CD4-positive, alpha-beta T cell treated with Interleukin-17A for 1 hour (primary cell): ENCODE measurements around the gene MAPKAPK3.

Experiments
- DNase-seq: peaks from one replicate; pipeline ENCODE4 v3.0.0-alpha.2; 2020

Gene MAPKAPK3

DNA sequence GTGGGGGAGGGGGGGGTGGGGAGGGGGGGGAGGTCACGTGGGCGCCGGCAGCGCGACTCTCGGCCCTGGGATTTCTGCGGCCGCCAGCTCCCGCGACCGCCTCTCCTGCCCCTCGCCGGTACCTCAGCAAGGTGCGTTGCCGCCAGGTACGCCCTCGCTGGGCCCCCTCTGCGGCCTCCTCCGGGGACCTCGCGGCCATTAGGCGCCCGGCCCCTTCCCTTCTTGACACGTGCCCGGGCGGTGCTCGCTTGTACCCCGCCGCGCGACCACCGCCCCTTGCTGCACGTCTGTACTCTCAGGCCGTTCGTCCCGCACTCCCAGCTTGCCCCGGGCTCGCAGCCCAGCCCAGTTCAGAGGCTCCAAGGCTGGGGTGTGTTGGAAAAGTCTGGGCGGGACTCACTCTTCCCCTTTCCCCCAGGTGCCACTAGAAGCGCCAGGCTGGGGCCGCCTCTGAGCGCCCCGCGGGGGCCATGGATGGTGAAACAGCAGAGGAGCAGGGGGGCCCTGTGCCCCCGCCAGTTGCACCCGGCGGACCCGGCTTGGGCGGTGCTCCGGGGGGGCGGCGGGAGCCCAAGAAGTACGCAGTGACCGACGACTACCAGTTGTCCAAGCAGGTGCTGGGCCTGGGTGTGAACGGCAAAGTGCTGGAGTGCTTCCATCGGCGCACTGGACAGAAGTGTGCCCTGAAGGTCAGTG, at the start of gene MAPKAPK3:
Gene MAPKAPK3 (plus strand): TSS at position 56 of the 696 bp plus-strand sequence. CDS start 415 bp downstream, at position 471.
- peak; percentile 41 for DNase-seq

- DNase-seq, result peak; percentile 96
Observed at GRCh38 chr3:50567386-50568167, 49.4 kb upstream of the MAPKAPK3 start, which contains the start of gene C3orf18. Gene C3orf18 (minus strand): TSS chr3:50567747. CDS start chr3:50565699, 2,048 bp downstream.

DNA sequence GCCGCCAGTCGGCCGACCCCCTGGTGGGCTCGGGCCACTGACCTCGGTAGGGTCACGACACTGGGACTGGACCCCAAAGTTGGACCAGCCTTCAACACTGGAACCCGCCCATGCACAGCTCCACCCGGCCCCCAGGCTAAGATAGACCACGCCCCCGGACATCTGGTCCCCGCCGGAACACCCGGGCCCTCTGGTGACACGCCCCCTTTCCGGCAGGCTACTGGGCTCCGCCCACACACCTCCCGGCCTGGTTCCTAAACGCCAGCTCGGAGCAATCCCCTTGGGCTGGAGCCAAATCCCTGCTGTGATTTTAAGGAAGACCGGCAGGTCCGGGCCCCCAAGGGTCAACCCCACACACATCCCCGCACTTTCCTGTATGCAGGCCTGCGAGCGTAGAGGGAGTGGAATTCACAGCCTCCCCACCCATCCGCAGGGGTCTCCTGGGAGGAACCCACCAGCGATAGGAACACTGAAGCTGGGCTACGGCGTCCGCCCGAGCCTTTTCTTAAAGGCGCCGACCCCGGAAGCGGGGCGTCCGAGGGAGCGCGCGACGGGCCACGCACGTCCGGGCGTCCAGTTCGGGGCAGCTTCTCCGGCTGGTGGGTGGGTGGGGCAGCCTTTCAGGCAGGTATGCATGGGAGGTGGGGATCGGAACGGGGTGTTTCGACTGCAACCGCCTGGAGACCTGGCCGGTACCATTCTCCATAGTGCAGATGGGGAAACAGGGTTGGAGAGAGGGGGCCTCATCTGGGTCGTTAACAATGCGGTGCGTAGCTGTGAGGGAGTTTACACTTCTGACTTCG, 47.8 kb upstream of the MAPKAPK3 start, which contains the start of gene HEMK1:
Gene HEMK1 (plus strand): TSS at position 576 of the 803 bp plus-strand sequence. CDS start 1,583 bp downstream, outside the sequence.
- DNase-seq, result peak; percentile 94

GRCh38 chr3:50570508-50571279, 46.3 kb upstream of the MAPKAPK3 start:
- no peak for DNase-seq

DNA sequence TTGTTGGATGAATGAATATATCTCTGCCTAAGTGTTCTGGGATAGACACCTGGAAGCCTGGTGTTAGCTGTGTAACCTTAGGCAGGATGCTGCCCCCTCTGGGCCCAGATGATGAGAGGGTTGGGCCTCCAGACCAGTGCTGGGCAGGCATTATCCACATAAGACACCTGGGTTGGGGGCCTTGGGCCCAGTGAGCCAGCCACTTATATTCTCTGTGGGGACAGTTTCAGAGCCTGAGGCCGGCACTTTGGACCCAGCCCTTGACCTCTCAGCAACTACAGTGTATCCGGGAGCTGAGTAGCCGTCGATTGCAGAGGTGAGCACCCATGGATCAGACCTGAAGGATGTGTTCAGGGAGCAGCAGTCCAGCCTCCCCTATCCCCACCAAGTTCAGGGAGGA, 45.5 kb upstream of the MAPKAPK3 start:
- DNase-seq, result no peak

DNA sequence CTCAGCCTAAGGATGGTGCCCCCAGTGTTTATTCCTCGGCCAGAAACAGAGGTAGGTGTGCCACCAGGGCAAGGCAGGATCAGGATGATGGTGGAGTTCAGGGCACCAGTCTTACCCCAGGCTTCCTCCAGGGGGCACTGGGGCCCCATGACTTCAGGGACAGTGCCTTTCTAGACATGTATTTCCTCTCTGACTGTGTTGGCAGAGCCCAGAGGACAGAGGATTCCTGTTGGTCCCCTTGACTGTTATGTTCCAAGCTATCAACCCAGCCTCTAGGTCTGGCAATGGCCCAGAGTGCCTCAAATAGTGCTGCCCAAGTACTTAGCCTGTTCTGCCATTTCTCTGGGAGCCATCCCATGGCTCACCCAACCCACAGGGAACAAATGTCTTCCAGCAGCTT, 44.8 kb upstream of the MAPKAPK3 start:
- peak; percentile 88 for DNase-seq

DNA sequence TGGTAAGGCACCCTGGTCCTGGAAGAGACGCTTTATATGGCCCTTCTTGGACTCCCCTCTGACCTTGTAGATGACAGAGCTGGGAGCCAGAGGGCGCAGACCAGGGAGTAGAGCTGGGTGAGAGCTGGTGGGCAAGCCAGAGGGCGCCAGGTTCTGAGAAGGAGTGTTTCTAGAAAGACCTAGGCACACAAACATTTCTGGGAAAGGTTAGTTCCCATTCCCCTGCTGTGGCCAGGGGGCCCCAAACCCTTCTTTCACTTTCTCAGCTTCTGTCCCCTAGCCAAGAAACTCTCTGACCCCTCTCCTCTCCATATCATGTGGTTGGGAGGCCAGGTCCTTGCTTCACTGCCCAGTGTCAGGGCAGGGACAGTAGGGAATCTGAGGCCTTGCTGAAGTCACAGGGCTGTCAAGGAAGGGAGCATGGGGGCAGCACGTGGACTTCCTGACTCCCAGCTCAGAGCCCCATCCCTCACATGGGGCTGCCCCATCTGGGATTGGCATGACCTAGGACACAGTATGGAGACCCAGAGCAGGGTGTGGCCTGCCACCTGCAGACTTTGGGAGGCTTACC, 44.1 kb upstream of the MAPKAPK3 start:
- DNase-seq, result no peak

- peak; percentile 72 for DNase-seq
Observed at GRCh38 chr3:50573566-50574443, 43.1 kb upstream of the MAPKAPK3 start.

- no peak for DNase-seq
Observed at GRCh38 chr3:50574444-50574831, 42.5 kb upstream of the MAPKAPK3 start.

GRCh38 chr3:50575372-50575771, 41.6 kb upstream of the MAPKAPK3 start:
- DNase-seq, result no peak

DNA sequence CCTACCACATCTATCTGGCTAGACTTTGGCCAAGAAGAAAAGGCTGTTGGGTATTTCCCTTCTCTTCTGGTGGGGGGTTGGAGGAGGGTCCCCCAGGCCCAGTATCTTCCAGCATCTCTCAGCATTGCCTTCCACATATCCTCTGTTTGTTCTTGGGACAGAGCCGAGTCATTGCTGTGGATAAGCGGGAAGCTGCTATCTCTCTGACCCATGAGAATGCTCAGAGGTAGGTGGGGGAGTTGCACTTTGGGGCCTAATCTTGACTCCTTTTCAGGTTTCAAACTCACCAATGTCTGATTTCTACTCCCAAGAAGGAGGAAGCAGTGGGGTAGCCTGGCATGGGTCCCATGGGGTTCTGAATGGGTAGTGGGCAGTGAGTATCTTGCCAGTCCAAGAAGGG, 39.6 kb upstream of the MAPKAPK3 start:
- DNase-seq, result no peak

DNA sequence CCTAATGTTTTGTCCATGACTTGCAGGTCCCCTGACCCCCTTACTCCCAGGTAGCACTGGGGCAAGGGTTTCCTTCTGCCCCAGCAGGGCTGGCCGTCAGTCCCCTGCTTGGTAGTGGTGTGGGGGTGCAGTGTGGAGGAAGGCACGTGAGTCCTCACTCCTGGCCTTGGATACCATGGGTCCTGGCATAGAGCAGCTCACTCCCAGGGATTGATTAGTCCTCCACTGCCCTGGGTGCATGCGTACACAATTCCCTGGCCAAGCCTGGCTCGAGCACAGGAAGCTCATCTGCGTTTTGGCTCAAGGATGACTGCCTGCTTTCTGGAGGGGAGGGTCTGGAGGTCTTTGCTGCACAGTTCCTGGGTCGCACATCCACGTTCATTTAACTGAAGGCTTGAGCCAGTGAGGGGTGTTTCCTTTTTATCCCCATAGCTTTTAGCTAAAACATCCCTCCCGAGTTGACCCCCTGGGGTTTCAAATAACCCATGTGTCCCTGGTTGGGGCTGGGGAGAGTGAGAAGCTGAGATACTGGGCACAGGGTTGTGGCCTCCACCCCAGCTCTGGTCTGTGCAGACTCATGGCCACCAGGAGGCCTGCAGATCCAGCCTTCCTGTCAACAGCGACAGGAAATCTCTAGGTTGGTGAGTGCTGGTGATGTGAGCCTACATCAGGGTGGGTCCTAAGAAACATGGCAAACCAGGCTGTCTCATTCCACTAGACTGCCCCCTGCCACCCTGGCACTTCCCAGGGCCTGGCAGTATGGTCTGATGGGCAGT, 36.1 kb upstream of the MAPKAPK3 start:
- DNase-seq, result no peak

- DNase-seq, result no peak
Observed at GRCh38 chr3:50581459-50581842, 35.5 kb upstream of the MAPKAPK3 start.

DNA sequence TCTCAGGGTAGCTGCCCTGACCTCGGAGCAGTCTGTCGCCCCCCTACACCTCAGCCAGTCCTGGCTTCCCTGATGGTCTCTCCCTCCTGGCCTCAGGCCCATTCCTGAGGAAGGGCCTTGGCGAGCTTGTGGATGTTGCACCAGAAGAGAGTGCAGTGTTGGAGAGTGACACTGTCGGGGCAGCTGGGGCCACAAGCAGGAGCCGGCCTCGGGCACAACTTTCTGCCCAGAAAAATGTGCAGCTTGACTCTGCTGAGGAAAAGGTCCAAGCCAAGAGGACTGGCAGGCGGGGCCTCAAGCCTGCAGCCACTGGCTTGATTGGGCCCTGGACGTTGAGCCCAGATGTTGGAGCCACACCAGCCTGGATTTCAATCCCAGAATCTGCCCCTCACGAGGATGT, 34.9 kb upstream of the MAPKAPK3 start:
- DNase-seq, result no peak

DNA sequence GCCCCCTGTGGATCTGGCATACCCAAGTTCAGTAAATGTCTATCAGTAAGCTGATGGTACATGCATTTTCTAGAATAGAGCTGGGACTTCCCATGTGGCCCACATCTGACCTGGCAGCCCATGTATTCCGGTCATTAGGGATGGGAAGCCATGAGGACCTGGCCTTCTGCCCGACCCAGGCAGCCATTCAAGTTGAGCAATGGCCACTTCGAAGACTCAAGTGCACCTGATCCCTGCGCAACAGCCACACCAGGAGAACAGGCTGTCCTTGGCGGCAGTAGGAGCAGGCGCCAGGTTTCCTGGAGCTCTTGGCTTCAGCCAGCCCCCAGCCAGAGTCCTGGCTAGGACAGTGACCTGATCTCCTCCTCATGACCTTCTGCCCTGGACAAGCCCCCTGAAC, 33.1 kb upstream of the MAPKAPK3 start:
- no peak for DNase-seq

DNA sequence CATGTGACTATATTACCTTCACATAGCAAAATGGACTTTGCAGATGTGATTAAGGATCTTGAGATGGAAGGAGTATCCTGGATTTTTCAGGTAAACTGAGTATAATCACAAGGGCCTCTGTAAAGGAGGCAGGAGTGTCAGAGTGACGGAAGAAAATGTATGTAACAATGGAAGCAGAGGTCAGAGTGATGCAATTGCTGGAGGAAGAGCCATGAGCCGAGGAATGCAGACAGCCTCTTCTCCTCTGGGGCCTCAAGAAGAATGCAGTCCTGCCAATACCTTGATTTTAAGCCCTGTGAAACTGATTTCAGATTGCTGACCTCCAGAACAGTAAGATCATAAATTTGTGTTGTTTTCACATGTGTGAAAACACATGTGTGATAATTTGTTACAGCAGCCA, 32.6 kb upstream of the MAPKAPK3 start:
- no peak for DNase-seq

- DNase-seq, result no peak
Observed at GRCh38 chr3:50585919-50586762, 30.8 kb upstream of the MAPKAPK3 start.

GRCh38 chr3:50586763-50587070, 30.2 kb upstream of the MAPKAPK3 start:
- no peak for DNase-seq

GRCh38 chr3:50587373-50587772, 29.6 kb upstream of the MAPKAPK3 start:
- DNase-seq, result no peak
